GM23248 (cell line): ENCODE data around the gene TSPAN32. TPM values are rescaled to one million over a fixed set of nuclear protein-coding genes. Genes with fewer than 3 reads are reported as not detected.

Experiments used
- DNase-seq: peaks from one replicate; pipeline ENCODE4 v3.0.0-alpha.2; 2015
- H2AFZ ChIP-seq: fragments of 200-600 bp; sonication (generic); 2 replicates; pipeline ENCODE4 v1.6.1; 2016; ENCODE audit warnings: antibody characterized with exemption
- H3F3A ChIP-seq: fragments of 200-600 bp; sonication (generic); 2 replicates; pipeline ENCODE4 v1.6.1; 2016; ENCODE audit warnings: mild to moderate bottlenecking, antibody characterized with exemption, mixed run types; ENCODE audit not compliant: insufficient read depth
- H3K27ac ChIP-seq: fragments of 200-600 bp; sonication (generic); 2 replicates; pipeline ENCODE4 v1.5.1; 2016; ENCODE audit warnings: mild to moderate bottlenecking
- H3K27me3 ChIP-seq: fragments of 200-600 bp; sonication (generic); replicated peaks from 2 replicates; pipeline ENCODE4 v1.6.1; 2016; ENCODE audit warnings: mild to moderate bottlenecking; ENCODE audit not compliant: insufficient read depth
- H3K36me3 ChIP-seq: fragments of 200-600 bp; sonication (generic); 2 replicates; pipeline ENCODE4 v1.6.1; 2016; ENCODE audit warnings: low read depth, mild to moderate bottlenecking
- H3K4me1 ChIP-seq: fragments of 200-600 bp; sonication (generic); 2 replicates; pipeline ENCODE4 v1.6.1; 2016; ENCODE audit warnings: mild to moderate bottlenecking; ENCODE audit not compliant: insufficient read depth
- H3K4me2 ChIP-seq: fragments of 200-600 bp; sonication (generic); one replicate; pipeline ENCODE4 v1.6.1; 2016; ENCODE audit warnings: mild to moderate bottlenecking; ENCODE audit not compliant: unreplicated experiment
- H3K4me3 ChIP-seq: fragments of 200-600 bp; sonication (generic); 2 replicates; pipeline ENCODE4 v1.5.1; 2016; ENCODE audit warnings: mild to moderate bottlenecking
- H3K79me2 ChIP-seq: fragments of 200-600 bp; sonication (generic); 2 replicates; pipeline ENCODE4 v1.6.1; 2016; ENCODE audit warnings: mild to moderate bottlenecking; ENCODE audit not compliant: insufficient read depth
- H3K9ac ChIP-seq: fragments of 200-600 bp; sonication (generic); 2 replicates; pipeline ENCODE4 v1.6.1; 2016; ENCODE audit warnings: mild to moderate bottlenecking
- H3K9me2 ChIP-seq: fragments of 200-600 bp; sonication (generic); 2 replicates; pipeline ENCODE4 v1.6.1; 2016; ENCODE audit warnings: mixed run types, mild to moderate bottlenecking, moderate library complexity; ENCODE audit not compliant: insufficient read depth
- H3K9me3 ChIP-seq: fragments of 200-600 bp; sonication (generic); one replicate; pipeline ENCODE4 v1.6.1; 2017; ENCODE audit warnings: low read depth
- H4K20me1 ChIP-seq: fragments of 200-600 bp; sonication (generic); 2 replicates; pipeline ENCODE4 v1.6.0; 2016; ENCODE audit not compliant: insufficient read depth
- EZH2 ChIP-seq: fragments of 200-600 bp; sonication (generic); IDR thresholded peaks from 2 replicates; pipeline ENCODE4 v1.6.1; 2018; ENCODE audit warnings: antibody characterized with exemption, mild to moderate bottlenecking; ENCODE audit not compliant: insufficient read depth, poor library complexity, severe bottlenecking
- EZH2phosphoT487 ChIP-seq: fragments of 200-600 bp; sonication (generic); IDR thresholded peaks from 2 replicates; pipeline ENCODE4 v1.6.1; 2018; ENCODE audit warnings: antibody characterized with exemption, moderate library complexity, mild to moderate bottlenecking, low read depth; ENCODE audit not compliant: insufficient read depth
- WGBS, 2 experiments: methylation state at CpG; one replicate each; pipeline ENCODE4 v1.1.6; 2015 to 2017; ENCODE audit warnings: low lambda C conversion rate in 2 of 2, low coverage in 1 of 2; ENCODE audit errors: missing lambda C conversion rate in 2 of 2; 5-methylcytosine and 5-hydroxymethylcytosine counted together
- in situ Hi-C: fragments of 300-500 bp; cut with MboI; formaldehyde crosslinking; loops from 2 replicates; pipeline ENCODE4 v1.15.0; 2020
- polyA plus RNA-seq: library from polyadenylated mRNA; unstranded; fragments of >200 nt; fragmentation: Nextera tagmentation; extraction: Ambion mirVana; gene quantifications from 2 replicates; pipeline ENCODE4 v1.2.1, GENCODE V29; 2016
- total RNA-seq: library from RNA; depleted of rRNA; stranded (reverse); fragments of >200 nt; shearing (Covaris generic); gene quantifications from 2 replicates; pipeline ENCODE4 v1.2.3, GENCODE V29; 2014

TSPAN32 gene
- total and polyA plus RNA-seq, 2 experiments from 2014 or later: not detected

DNA sequence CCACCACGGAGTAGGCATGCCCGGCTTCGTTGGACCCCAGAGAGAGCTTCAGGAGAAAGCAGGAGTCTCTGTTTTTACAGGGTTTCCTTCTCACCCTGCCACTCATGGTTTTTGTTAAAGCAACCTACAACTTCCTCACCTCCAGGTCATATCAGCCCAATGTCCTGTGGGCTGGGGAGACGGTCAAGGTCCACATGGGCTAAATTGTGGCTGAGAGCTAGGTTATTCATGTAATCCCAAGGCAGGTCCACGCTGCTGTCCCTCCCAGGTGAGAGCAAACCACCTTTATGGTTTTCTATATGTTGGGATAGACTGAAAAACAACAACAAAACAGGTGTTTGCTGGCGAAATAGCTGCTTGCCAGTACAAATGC lies 19.5 kb downstream of the TSPAN32 start:
- H3K27me3 ChIP-seq: no peaks in the 10 kb centered on the region
- DNase-seq: no peak
- no peaks in the 10 kb centered on the region for H4K20me1 ChIP-seq
- 53 to 55% methylated on average over 6 of the region's 6 CpGs for WGBS, 2 experiments
- H3K4me1 ChIP-seq: 0 out of 2 replicates have a peak, but pooled peaks cover 3% of the 10 kb centered on the region
- H3K9me2 ChIP-seq: no peaks in the 10 kb centered on the region
- TF ChIP-seq EZH2phosphoT487 (no peak), EZH2 (no peak)
- in situ Hi-C loops: loop anchor here (25.0 kb wide), 1 partner anchor 566 kb away; the partner anchor contains the start of gene CDKN1C
- no peak overlapping the region for H3K27ac ChIP-seq
- H3K36me3 ChIP-seq: no peaks in the 10 kb centered on the region
- H2AFZ ChIP-seq: no peak overlapping the region
- no peaks in the 10 kb centered on the region for H3K79me2 ChIP-seq
- H3K4me2 ChIP-seq: no peak overlapping the region
- H3K4me3 ChIP-seq: no peak overlapping the region
- H3K9ac ChIP-seq: no peak overlapping the region
- no peaks in the 10 kb centered on the region for H3K9me3 ChIP-seq
- no peaks in the 10 kb centered on the region for H3F3A ChIP-seq

DNA sequence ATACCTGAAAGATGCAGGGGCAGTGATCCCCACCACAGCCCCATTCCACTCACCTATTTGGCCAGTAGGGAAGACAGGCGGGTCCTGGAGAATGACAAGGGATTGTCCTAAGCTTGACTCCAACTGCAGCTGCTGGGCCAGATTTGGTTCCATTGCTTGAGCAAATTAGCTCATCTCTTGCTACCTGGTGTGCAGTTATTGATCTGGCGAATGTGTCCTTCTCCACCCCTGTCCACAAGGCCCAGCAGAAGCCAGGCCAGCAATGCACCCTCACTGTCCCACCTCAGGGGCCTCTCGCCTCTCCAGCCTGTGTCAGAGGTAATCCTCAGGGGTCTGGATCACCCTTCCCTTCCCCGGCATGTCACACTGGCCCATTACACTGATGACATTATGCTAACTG lies 23.3 kb downstream of the TSPAN32 start:
- WGBS, 2 experiments: 84 to 86% methylated on average over 4 of the region's 4 CpGs

DNA sequence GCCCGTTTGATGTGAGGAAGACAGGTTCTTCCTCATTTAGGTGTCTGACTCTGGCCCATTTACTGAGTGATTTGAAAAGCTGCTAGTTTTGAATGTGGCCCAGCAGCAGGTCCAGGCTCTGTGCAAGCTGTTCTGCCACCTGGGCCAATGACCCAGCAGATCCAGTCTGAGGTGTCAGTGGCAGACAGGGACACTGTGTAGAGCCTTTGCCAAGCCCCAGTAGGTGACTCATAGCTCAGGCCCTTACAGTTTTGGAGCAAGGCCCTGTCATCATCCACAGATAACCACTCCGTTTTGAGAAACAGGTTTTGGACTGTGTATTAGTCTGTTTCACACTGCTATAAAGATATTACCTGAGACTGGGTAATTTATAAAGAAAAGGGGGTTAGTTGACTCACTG lies 23.9 kb downstream of the TSPAN32 start:
- 0 out of 2 replicates have a peak, but pooled peaks cover 3% of the 10 kb centered on the region for H3K4me1 ChIP-seq
- no peaks in the 10 kb centered on the region for H3K27me3 ChIP-seq
- no peak overlapping the region for H3K4me2 ChIP-seq
- TF ChIP-seq EZH2: no peak
- no peak for TF ChIP-seq EZH2phosphoT487
- no peaks in the 10 kb centered on the region for H4K20me1 ChIP-seq
- DNase-seq: peak; percentile 73
- WGBS, 2 experiments: 36 to 41% methylated on average over 2 of the region's 2 CpGs
- H3K4me3 ChIP-seq: no peak overlapping the region
- no peak overlapping the region for H3K27ac ChIP-seq
- H3K79me2 ChIP-seq: no peaks in the 10 kb centered on the region
- no peaks in the 10 kb centered on the region for H3K36me3 ChIP-seq
- no peaks in the 10 kb centered on the region for H3F3A ChIP-seq
- H3K9me2 ChIP-seq: no peaks in the 10 kb centered on the region
- H3K9ac ChIP-seq: no peak overlapping the region
- H3K9me3 ChIP-seq: no peaks in the 10 kb centered on the region
- in situ Hi-C loops: no loop called here
- no peak overlapping the region for H2AFZ ChIP-seq

More for the DNA sequence above, 23.3 kb downstream of the TSPAN32 start:
- TF ChIP-seq EZH2phosphoT487 (no peak), EZH2 (no peak)
- Histone ChIP-seq H3K36me3 (no peaks in the 10 kb centered on the region), H3K4me3 (no peak overlapping the region), H3K79me2 (no peaks in the 10 kb centered on the region), H3K27ac (no peak overlapping the region), H3F3A (no peaks in the 10 kb centered on the region), H2AFZ (no peak overlapping the region), H3K4me1 (0 out of 2 replicates have a peak, but pooled peaks cover 3% of the 10 kb centered on the region), H3K9me3 (no peaks in the 10 kb centered on the region), H3K27me3 (no peaks in the 10 kb centered on the region), H3K4me2 (no peak overlapping the region), H3K9ac (no peak overlapping the region), H4K20me1 (no peaks in the 10 kb centered on the region), H3K9me2 (no peaks in the 10 kb centered on the region)
- in situ Hi-C loops: no loop called here
- no peak for DNase-seq

DNA sequence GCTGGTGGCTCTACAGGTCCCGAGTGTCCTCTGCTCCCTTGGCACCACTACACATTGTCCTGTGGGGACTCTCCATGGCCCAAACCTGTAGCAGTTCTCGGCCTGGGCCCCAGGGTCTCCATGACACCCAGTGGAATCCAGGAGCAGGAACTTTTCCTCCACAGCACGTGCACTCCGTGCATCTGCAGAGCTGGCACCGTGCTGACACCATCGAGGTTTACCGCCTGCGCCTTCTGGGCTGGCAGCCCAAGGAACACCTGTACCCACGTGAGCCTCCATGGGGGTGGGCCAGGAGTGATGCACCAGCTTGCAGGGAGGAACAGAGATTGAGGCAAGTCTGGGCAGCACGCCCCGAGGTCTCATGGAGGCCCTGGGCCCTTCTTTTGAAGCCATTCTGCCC lies 25.2 kb downstream of the TSPAN32 start:
- Histone ChIP-seq H3K9me3 (no peaks in the 10 kb centered on the region), H3K4me3 (no peak overlapping the region), H3K9me2 (no peaks in the 10 kb centered on the region), H4K20me1 (no peaks in the 10 kb centered on the region), H3F3A (no peaks in the 10 kb centered on the region), H3K4me1 (0 out of 2 replicates have a peak, but pooled peaks cover 3% of the 10 kb centered on the region), H3K79me2 (no peaks in the 10 kb centered on the region), H3K4me2 (no peak overlapping the region), H3K27me3 (no peaks in the 10 kb centered on the region), H3K36me3 (no peaks in the 10 kb centered on the region), H3K27ac (no peak overlapping the region), H3K9ac (no peak overlapping the region), H2AFZ (no peak overlapping the region)
- in situ Hi-C loops: no loop called here
- DNase-seq: no peak
- whole genome bisulfite sequencing, 2 experiments: 69 to 70% methylated on average over 11 of the region's 11 CpGs
- no peak for TF ChIP-seq EZH2
- no peak for TF ChIP-seq EZH2phosphoT487

DNA sequence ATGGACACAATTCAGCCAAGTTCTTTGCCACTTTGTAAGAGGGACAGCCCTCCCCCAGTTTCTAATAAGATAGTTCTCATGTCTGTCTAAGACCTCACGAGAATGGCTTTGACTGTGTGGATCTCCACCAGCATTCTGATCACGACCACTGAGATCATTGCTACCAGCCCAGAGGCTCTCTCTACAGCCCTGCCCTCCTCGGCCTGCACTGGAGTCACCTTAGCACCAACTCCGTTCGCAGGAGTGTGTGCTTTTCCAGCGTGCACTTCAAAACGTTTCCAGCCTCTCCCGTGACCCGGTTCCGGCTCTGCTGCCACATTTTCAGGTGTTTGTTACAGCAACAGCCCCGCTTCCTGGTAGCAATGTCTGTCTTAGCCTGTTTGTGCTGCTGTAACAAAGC lies 26.2 kb downstream of the TSPAN32 start:
- Histone ChIP-seq H3K9ac (no peak overlapping the region), H4K20me1 (no peaks in the 10 kb centered on the region), H3K79me2 (no peaks in the 10 kb centered on the region), H3K27ac (no peak overlapping the region), H3K27me3 (no peaks in the 10 kb centered on the region), H3K4me1 (0 out of 2 replicates have a peak, but pooled peaks cover 3% of the 10 kb centered on the region), H3K4me2 (no peak overlapping the region), H3K9me3 (no peaks in the 10 kb centered on the region), H3F3A (no peaks in the 10 kb centered on the region), H3K4me3 (no peak overlapping the region), H3K36me3 (no peaks in the 10 kb centered on the region), H2AFZ (no peak overlapping the region), H3K9me2 (no peaks in the 10 kb centered on the region)
- in situ Hi-C loops: no loop called here
- no peak for DNase-seq
- TF ChIP-seq EZH2phosphoT487: no peak
- TF ChIP-seq EZH2: no peak
- WGBS, 2 experiments: 80% methylated on average over 11 of the region's 11 CpGs
